ENCODE data around the gene LRG1. TPM values are rescaled to one million over a fixed set of nuclear protein-coding genes. Genes with fewer than 3 reads are reported as not detected.

Gene LRG1
- total and polyA plus RNA-seq, 5 experiments from 2014 or later: not detected

GRCh38 chr19:4505570-4506448 lies 34.0 kb downstream of the LRG1 start:
- Mint-ChIP-seq H3K9me3 (no peaks in the 10 kb centered on the region), H3K36me3 (peaks cover 0 to 12% (median 2%) of the 10 kb centered on the region in 3 donors), H3K4me3 (no peak overlapping the region), H3K4me1 (no peaks in the 10 kb centered on the region), H3K27ac (peak overlapping the region in 1 of 10 donors; percentile 55), H3K27me3 (no peaks in the 10 kb centered on the region)
- DNase-seq (no peak), ATAC-seq (no peak)
- POLR2A ChIA-PET: no interaction called here

- DNase-seq (no peak), ATAC-seq (no peak)
- Mint-ChIP-seq H3K4me3 (no peak overlapping the region), H3K36me3 (peaks cover 0 to 19% (median 2%) of the 10 kb centered on the region in 3 donors), H3K27ac (no peak overlapping the region), H3K4me1 (no peaks in the 10 kb centered on the region), H3K27me3 (no peaks in the 10 kb centered on the region), H3K9me3 (no peaks in the 10 kb centered on the region)
- POLR2A ChIA-PET: no interaction called here
These were observed 34.8 kb downstream of the LRG1 start for GRCh38 chr19:4504891-4505569.

- Mint-ChIP-seq H3K36me3 (peaks cover 0 to 26% (median 2%) of the 10 kb centered on the region in 3 donors), H3K4me1 (no peaks in the 10 kb centered on the region), H3K9me3 (no peaks in the 10 kb centered on the region), H3K27ac (no peak overlapping the region), H3K27me3 (no peaks in the 10 kb centered on the region), H3K4me3 (no peak overlapping the region)
- DNase-seq (no peak), ATAC-seq (no peak)
- POLR2A ChIA-PET: interaction anchor here (1.0 kb wide), 1 partner anchor 13 kb away, joined by 3 read pairs; no protein-coding TSS in a partner anchor
These were observed 35.5 kb downstream of the LRG1 start for GRCh38 chr19:4504297-4504701.

GRCh38 chr19:4503825-4504170 lies 36.0 kb downstream of the LRG1 start:
- H3K4me3 Mint-ChIP-seq: no peak overlapping the region
- H3K9me3 Mint-ChIP-seq: no peaks in the 10 kb centered on the region
- ATAC-seq (no peak), DNase-seq (no peak)
- POLR2A ChIA-PET: interaction anchor here (1.0 kb wide), 1 partner anchor 13 kb away, joined by 3 read pairs; no protein-coding TSS in a partner anchor
- H3K4me1 Mint-ChIP-seq: no peaks in the 10 kb centered on the region
- no peak overlapping the region for H3K27ac Mint-ChIP-seq
- peaks cover 0 to 31% (median 2%) of the 10 kb centered on the region in 3 donors for H3K36me3 Mint-ChIP-seq
- H3K27me3 Mint-ChIP-seq: no peaks in the 10 kb centered on the region

GRCh38 chr19:4503132-4503824 lies 36.6 kb downstream of the LRG1 start:
- ATAC-seq: no peak
- Mint-ChIP-seq H3K36me3 (peaks cover 0 to 33% (median 2%) of the 10 kb centered on the region in 3 donors), H3K4me3 (no peak overlapping the region), H3K27me3 (no peaks in the 10 kb centered on the region), H3K27ac (no peak overlapping the region), H3K9me3 (no peaks in the 10 kb centered on the region), H3K4me1 (no peaks in the 10 kb centered on the region)
- POLR2A ChIA-PET: interaction anchor here (1.0 kb wide), 1 partner anchor 14 kb away, joined by 3 read pairs; no protein-coding TSS in a partner anchor
- no peak for DNase-seq

GRCh38 chr19:4502282-4503131 lies 37.3 kb downstream of the LRG1 start:
- no peaks in the 10 kb centered on the region for H3K9me3 Mint-ChIP-seq
- ATAC-seq (no peak), DNase-seq (no peak)
- H3K4me1 Mint-ChIP-seq: no peaks in the 10 kb centered on the region
- POLR2A ChIA-PET: no interaction called here
- H3K4me3 Mint-ChIP-seq: no peak overlapping the region
- H3K27me3 Mint-ChIP-seq: no peaks in the 10 kb centered on the region
- H3K27ac Mint-ChIP-seq: no peak overlapping the region
- peaks cover 0 to 37% (median 2%) of the 10 kb centered on the region in 3 donors for H3K36me3 Mint-ChIP-seq

GRCh38 chr19:4501691-4502090 lies 38.1 kb downstream of the LRG1 start:
- Mint-ChIP-seq H3K36me3 (peaks cover 0 to 42% (median 2%) of the 10 kb centered on the region in 3 donors), H3K4me1 (no peaks in the 10 kb centered on the region), H3K4me3 (no peak overlapping the region), H3K27ac (no peak overlapping the region), H3K27me3 (no peaks in the 10 kb centered on the region), H3K9me3 (no peaks in the 10 kb centered on the region)
- POLR2A ChIA-PET: no interaction called here
- ATAC-seq: no peak
- DNase-seq: no peak

- POLR2A ChIA-PET: no interaction called here
- no peaks in the 10 kb centered on the region for H3K4me1 Mint-ChIP-seq
- H3K36me3 Mint-ChIP-seq: peaks cover 0 to 44% (median 0%) of the 10 kb centered on the region in 3 donors
These were observed 38.8 kb downstream of the LRG1 start for GRCh38 chr19:4500841-4501591.

GRCh38 chr19:4499855-4500254 lies 40.0 kb downstream of the LRG1 start:
- Mint-ChIP-seq H3K27ac (no peak overlapping the region), H3K4me1 (no peaks in the 10 kb centered on the region), H3K36me3 (peaks cover 0 to 45% (median 0%) of the 10 kb centered on the region in 3 donors), H3K9me3 (no peaks in the 10 kb centered on the region), H3K4me3 (no peak overlapping the region), H3K27me3 (no peaks in the 10 kb centered on the region)
- no peak for DNase-seq
- ATAC-seq: no peak
- POLR2A ChIA-PET: interaction anchor here (0.7 kb wide), 2 partner anchors 468 to 847 kb away, joined by 3 to 4 read pairs; no protein-coding TSS in a partner anchor

More at GRCh38 chr19:4500841-4501591, 38.8 kb downstream of the LRG1 start:
- Mint-ChIP-seq H3K4me3 (no peak overlapping the region), H3K27me3 (no peaks in the 10 kb centered on the region), H3K9me3 (no peaks in the 10 kb centered on the region), H3K27ac (no peak overlapping the region)
- DNase-seq (no peak), ATAC-seq (no peak)

GRCh38 chr19:4499318-4499717 lies 40.5 kb downstream of the LRG1 start:
- Mint-ChIP-seq H3K27me3 (no peaks in the 10 kb centered on the region), H3K4me3 (no peak overlapping the region), H3K27ac (no peak overlapping the region), H3K4me1 (no peaks in the 10 kb centered on the region), H3K9me3 (no peaks in the 10 kb centered on the region), H3K36me3 (peaks cover 0 to 48% (median 0%) of the 10 kb centered on the region in 3 donors)
- no peak for DNase-seq
- POLR2A ChIA-PET: interaction anchor here (0.7 kb wide), 2 partner anchors 469 to 847 kb away, joined by 3 to 4 read pairs; no protein-coding TSS in a partner anchor
- ATAC-seq: no peak

- no peaks in the 10 kb centered on the region for H3K4me1 Mint-ChIP-seq
- H3K27ac Mint-ChIP-seq: peak overlapping the region in 1 of 10 donors; percentile 38
- ATAC-seq (no peak), DNase-seq (no peak)
- H3K36me3 Mint-ChIP-seq: peaks cover 0 to 53% (median 0%) of the 10 kb centered on the region in 3 donors
- POLR2A ChIA-PET: no interaction called here
- H3K4me3 Mint-ChIP-seq: no peak overlapping the region
- no peaks in the 10 kb centered on the region for H3K27me3 Mint-ChIP-seq
- no peaks in the 10 kb centered on the region for H3K9me3 Mint-ChIP-seq
These were observed 41.1 kb downstream of the LRG1 start for GRCh38 chr19:4498694-4499093.

All from naive thymus-derived CD8-positive, alpha-beta T cell (primary cell).